Measurements from ENCODE around the gene CLDN18.

The CLDN18 gene

DNA sequence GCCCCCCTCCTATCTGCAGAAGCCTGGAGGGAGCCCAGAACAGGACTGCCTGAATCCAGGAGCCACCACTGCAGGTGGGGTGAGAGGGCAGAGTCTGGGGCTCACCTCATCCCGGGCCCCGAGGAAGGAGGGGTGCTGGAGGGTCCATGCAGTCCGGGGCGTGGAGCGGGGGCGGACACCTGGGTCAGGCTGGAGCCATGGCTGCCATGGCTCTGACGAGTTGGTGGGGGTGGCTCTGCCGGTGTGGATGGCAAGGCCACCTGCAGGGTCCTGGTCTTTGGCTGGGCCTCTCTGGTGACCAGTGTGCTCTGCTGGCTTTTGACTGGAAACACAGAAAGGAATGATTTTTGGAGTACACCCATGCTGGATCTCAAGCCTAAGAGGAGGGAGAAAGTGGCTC, 58.1 kb downstream of the CLDN18 start:
- no peaks in the 10 kb centered on the region for H3K27me3 ChIP-seq (ENCODE audit: insufficient read depth, low read depth)
- H4K20me1 ChIP-seq (ENCODE audit: insufficient read depth) = no peaks in the 10 kb centered on the region
- no peak for TF ChIP-seq CTCF (conservative IDR thresholded peaks at IDR 0.05; ENCODE audit: low read depth, low read length)
- no peaks in the 10 kb centered on the region for H3K79me2 ChIP-seq (ENCODE audit: insufficient read depth, low read depth)
- H3K4me2 ChIP-seq = no peak overlapping the region
- H3K4me3 ChIP-seq (IDR thresholded peaks at IDR 0.05; ENCODE audit: insufficient read depth, low read depth, low read length) = no peak overlapping the region
- H3K9ac ChIP-seq = no peak overlapping the region
- no peaks in the 10 kb centered on the region for H3K4me1 ChIP-seq (ENCODE audit: low read depth, poor library complexity, severe bottlenecking)
- H2AFZ ChIP-seq (ENCODE audit: low read depth) = no peak overlapping the region; the same call in 1 of the 2 replicates
- H3K36me3 ChIP-seq (ENCODE audit: insufficient read depth) = no peaks in the 10 kb centered on the region
- no peak overlapping the region for H3K27ac ChIP-seq

- no peak overlapping the region for H3K4me2 ChIP-seq
- no peak overlapping the region for H3K4me3 ChIP-seq (IDR thresholded peaks at IDR 0.05; ENCODE audit: insufficient read depth, low read depth, low read length)
- no peaks in the 10 kb centered on the region for H3K79me2 ChIP-seq (ENCODE audit: insufficient read depth, low read depth)
- TF ChIP-seq CTCF (conservative IDR thresholded peaks at IDR 0.05; ENCODE audit: low read depth, low read length) = peak; percentile 99
- H3K4me1 ChIP-seq (ENCODE audit: low read depth, poor library complexity, severe bottlenecking) = no peaks in the 10 kb centered on the region
- H3K27me3 ChIP-seq (ENCODE audit: insufficient read depth, low read depth) = no peaks in the 10 kb centered on the region
- H3K27ac ChIP-seq = no peak overlapping the region
- no peak overlapping the region for H3K9ac ChIP-seq
- no peaks in the 10 kb centered on the region for H4K20me1 ChIP-seq (ENCODE audit: insufficient read depth)
- no peaks in the 10 kb centered on the region for H3K36me3 ChIP-seq (ENCODE audit: insufficient read depth)
- peak overlapping the region; percentile 21; the same call in 1 of the 2 replicates for H2AFZ ChIP-seq (ENCODE audit: low read depth)
These were observed 58.7 kb downstream of the CLDN18 start for GRCh38 chr3:138068579-138069174.

DNA sequence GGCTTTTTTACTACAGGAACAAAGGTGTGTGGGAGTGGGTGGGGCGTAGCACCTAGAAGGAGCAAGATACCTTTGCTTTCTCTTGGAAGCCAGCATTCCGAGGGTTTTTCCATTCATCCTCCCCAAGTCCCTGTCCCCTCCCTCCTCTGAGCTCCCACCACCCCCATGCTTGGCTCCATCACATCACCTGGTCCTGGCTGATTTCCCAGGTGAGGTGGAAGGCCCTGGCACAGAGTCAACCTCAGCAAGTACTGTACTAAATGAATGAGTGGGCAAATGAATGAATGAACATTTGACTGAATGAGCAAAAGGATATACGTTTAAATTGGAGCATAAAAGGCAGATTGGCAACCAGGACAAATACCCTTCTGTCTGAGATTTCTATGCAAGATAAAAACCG, 60.0 kb downstream of the CLDN18 start:
- H2AFZ ChIP-seq (ENCODE audit: low read depth) = no peak overlapping the region
- no peak overlapping the region for H3K27ac ChIP-seq
- H3K36me3 ChIP-seq (ENCODE audit: insufficient read depth) = no peaks in the 10 kb centered on the region
- no peak overlapping the region for H3K4me3 ChIP-seq (IDR thresholded peaks at IDR 0.05; ENCODE audit: insufficient read depth, low read depth, low read length)
- TF ChIP-seq CTCF (conservative IDR thresholded peaks at IDR 0.05; ENCODE audit: low read depth, low read length) = no peak
- no peaks in the 10 kb centered on the region for H3K4me1 ChIP-seq (ENCODE audit: low read depth, poor library complexity, severe bottlenecking)
- H4K20me1 ChIP-seq (ENCODE audit: insufficient read depth) = no peaks in the 10 kb centered on the region
- H3K4me2 ChIP-seq = no peak overlapping the region
- H3K9ac ChIP-seq = no peak overlapping the region
- no peaks in the 10 kb centered on the region for H3K79me2 ChIP-seq (ENCODE audit: insufficient read depth, low read depth)
- H3K27me3 ChIP-seq (ENCODE audit: insufficient read depth, low read depth) = no peaks in the 10 kb centered on the region

GRCh38 chr3:138072796-138073195, 62.8 kb downstream of the CLDN18 start:
- no peak for TF ChIP-seq CTCF (conservative IDR thresholded peaks at IDR 0.05; ENCODE audit: low read depth, low read length)
- H3K27ac ChIP-seq = no peak overlapping the region
- no peak overlapping the region for H3K4me2 ChIP-seq
- no peak overlapping the region for H2AFZ ChIP-seq (ENCODE audit: low read depth)
- H3K27me3 ChIP-seq (ENCODE audit: insufficient read depth, low read depth) = no peaks in the 10 kb centered on the region
- H3K4me3 ChIP-seq (IDR thresholded peaks at IDR 0.05; ENCODE audit: insufficient read depth, low read depth, low read length) = no peak overlapping the region
- H3K9ac ChIP-seq = no peak overlapping the region
- H3K79me2 ChIP-seq (ENCODE audit: insufficient read depth, low read depth) = no peaks in the 10 kb centered on the region
- H3K4me1 ChIP-seq (ENCODE audit: low read depth, poor library complexity, severe bottlenecking) = no peaks in the 10 kb centered on the region
- no peaks in the 10 kb centered on the region for H4K20me1 ChIP-seq (ENCODE audit: insufficient read depth)
- no peaks in the 10 kb centered on the region for H3K36me3 ChIP-seq (ENCODE audit: insufficient read depth)
